T-helper 1 cell treated with Interleukin-12 subunit alpha and Interleukin-12 subunit beta and Interleukin-4 antibody, amounts not matched to agents 30 μg/mL and 1 μg/mL, for 36 hours (primary cell): Measurements from ENCODE around the gene MRPL4.
A peak's percentile ranks its signal among the peaks of the same experiment; 100 is the strongest.
"Not testable (repeated sequence)": the region's sequence is repeated elsewhere in the genome, so short reads cannot be mapped to it uniquely, and the experiment has no call there.

ENCODE experiments used
- H3K27ac Mint-ChIP-seq: one replicate; pipeline ENCODE4 v1.8.0; 2021; ENCODE audit warnings: mild to moderate bottlenecking, mixed read lengths
- H3K27me3 Mint-ChIP-seq: one replicate; pipeline ENCODE4 v1.8.0; 2021; ENCODE audit warnings: low read depth, mixed read lengths
- H3K36me3 Mint-ChIP-seq: one replicate; pipeline ENCODE4 v1.8.0; 2021; ENCODE audit warnings: low read depth, mixed read lengths
- H3K4me1 Mint-ChIP-seq: one replicate; pipeline ENCODE4 v1.8.0; 2021; ENCODE audit warnings: low read depth, mixed read lengths
- H3K4me3 Mint-ChIP-seq: one replicate; pipeline ENCODE4 v1.8.0; 2021; ENCODE audit warnings: mild to moderate bottlenecking, moderate library complexity, mixed read lengths
- H3K9me3 Mint-ChIP-seq: one replicate; pipeline ENCODE4 v1.8.0; 2021; ENCODE audit warnings: mixed read lengths

MRPL4 gene

DNA sequence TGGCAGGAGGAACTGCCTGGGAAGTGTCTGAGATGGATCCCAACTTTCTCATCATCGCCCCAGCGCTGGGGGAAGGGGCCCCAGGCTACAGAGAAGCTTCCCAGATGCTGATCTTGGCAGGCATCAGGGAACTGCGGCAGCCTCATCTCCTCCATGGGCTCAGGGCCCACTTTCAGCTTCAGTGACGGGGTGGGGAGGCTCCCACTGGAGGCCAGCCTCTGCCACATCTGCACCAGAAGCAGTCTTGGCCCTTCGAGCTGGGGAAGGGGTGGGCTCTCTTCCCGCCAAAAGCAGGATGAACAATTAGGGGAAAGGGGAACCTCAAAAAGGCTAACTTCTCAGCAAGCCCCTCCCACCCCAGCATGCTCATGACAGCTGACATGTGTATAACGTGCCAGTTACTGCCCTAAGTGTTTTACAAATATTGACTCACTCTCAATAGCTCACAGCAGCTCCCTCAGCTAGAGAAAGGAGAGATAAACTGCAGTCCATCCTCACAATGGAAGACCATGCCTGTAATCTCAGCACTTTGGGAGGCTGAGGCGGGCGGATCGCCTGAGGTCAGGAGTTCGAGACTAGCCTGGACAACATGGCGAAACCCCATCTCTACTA lies 13.7 kb upstream of the MRPL4 start:
- Mint-ChIP-seq H3K27ac (no peak overlapping the region), H3K9me3 (no peaks in the 10 kb centered on the region), H3K4me3 (no peak overlapping the region), H3K4me1 (peaks cover 14% of the 10 kb centered on the region), H3K36me3 (peaks cover 3% of the 10 kb centered on the region), H3K27me3 (no peaks in the 10 kb centered on the region)

- not testable (repeated sequence) for H3K4me1 Mint-ChIP-seq, H3K36me3 Mint-ChIP-seq, H3K27ac Mint-ChIP-seq, H3K9me3 Mint-ChIP-seq, H3K4me3 Mint-ChIP-seq, H3K27me3 Mint-ChIP-seq
Measured at GRCh38 chr19:10241826-10242449, 10.1 kb upstream of the MRPL4 start.

DNA sequence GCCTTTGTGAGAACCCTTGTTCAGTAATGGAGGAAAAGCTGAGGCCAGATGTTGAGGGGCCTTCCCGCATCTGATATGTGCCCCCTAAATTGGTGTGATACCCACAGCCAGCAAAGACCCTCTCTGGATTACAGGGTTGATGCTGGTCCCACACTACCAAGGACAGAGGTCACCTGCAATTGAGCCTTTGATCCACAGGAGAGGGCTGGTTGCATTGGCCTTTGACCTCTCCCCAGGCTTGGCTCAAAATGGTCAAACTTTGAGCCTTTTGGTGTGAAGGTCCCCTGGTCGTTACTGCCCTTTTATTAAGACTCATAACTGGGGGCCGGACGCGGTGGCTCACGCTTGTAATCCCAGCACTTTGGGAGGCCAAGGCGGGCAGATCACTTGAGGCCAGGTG lies 8.4 kb upstream of the MRPL4 start:
- Mint-ChIP-seq H3K4me3 (no peak overlapping the region), H3K4me1 (no peaks in the 10 kb centered on the region), H3K27me3 (no peaks in the 10 kb centered on the region), H3K9me3 (no peaks in the 10 kb centered on the region), H3K36me3 (no peaks in the 10 kb centered on the region), H3K27ac (no peak overlapping the region)

DNA sequence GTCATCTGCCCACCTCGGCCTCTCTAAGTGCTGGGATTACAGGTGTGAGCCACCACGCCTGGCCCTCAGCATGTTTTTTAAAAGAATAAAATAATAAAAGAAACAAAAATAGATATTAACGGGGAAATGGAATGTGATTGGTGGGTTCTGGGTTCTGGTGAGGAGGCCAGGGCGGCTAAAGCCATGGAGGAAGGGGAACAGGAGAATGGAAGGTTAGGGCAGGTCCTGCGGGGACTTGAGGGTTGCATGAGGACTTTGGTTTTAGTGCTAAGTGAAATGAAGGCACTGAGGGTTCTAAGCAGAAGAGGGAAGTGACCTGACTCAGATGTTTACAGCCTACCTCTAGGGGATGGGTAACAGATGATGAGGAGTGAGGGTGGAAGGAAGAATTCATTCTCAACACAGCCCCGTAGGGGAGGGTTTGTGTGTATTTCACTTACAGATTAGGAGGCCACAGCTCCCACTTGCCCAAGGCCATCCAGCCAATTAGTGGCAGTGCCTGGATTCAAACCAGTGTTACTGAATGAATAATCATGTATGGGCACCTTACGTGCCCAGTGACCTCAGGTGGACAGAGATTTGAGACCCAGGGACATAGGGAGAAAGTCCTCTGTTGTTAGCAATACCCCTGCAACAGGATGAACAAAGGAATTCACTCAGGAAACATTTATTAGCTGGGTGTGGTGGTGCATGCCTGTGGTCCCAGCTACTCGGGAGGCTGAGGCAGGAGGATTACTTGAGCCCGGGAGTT lies 6.7 kb upstream of the MRPL4 start:
- no peaks in the 10 kb centered on the region for H3K9me3 Mint-ChIP-seq
- H3K4me1 Mint-ChIP-seq = peaks cover 3% of the 10 kb centered on the region
- no peaks in the 10 kb centered on the region for H3K36me3 Mint-ChIP-seq
- H3K4me3 Mint-ChIP-seq = no peak overlapping the region
- H3K27ac Mint-ChIP-seq = no peak overlapping the region
- H3K27me3 Mint-ChIP-seq = no peaks in the 10 kb centered on the region

GRCh38 chr19:10246511-10246910 lies 5.5 kb upstream of the MRPL4 start:
- H3K27ac Mint-ChIP-seq = no peak overlapping the region
- peaks cover 5% of the 10 kb centered on the region for H3K4me1 Mint-ChIP-seq
- H3K9me3 Mint-ChIP-seq = no peaks in the 10 kb centered on the region
- H3K4me3 Mint-ChIP-seq = no peak overlapping the region
- no peaks in the 10 kb centered on the region for H3K36me3 Mint-ChIP-seq
- H3K27me3 Mint-ChIP-seq = no peaks in the 10 kb centered on the region

DNA sequence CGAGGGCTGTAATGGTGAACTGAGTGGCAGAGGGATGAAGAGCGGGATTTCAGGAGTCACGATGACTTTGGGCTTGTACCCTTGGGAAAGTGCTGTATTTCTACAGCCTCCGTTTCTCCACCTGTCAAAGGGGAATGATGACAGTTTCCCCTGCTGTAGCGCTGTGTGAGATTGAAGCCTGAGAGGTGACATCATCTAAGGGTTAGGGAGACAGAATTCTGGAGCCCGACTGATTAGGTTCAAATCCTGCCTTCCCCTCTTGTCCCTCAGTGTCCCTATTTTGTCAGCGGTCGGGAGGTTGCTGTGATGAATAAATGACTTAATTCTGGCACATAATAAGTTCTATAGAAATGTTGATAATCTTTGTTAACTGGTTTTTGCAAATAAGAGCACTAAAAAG lies 693 bp downstream of the MRPL4 start:
- Mint-ChIP-seq H3K9me3 (no peaks in the 10 kb centered on the region), H3K36me3 (peaks cover 24% of the 10 kb centered on the region), H3K27ac (peak overlapping the region; percentile 98), H3K4me3 (peak overlapping the region; percentile 98), H3K4me1 (peaks cover 14% of the 10 kb centered on the region), H3K27me3 (no peaks in the 10 kb centered on the region)

DNA sequence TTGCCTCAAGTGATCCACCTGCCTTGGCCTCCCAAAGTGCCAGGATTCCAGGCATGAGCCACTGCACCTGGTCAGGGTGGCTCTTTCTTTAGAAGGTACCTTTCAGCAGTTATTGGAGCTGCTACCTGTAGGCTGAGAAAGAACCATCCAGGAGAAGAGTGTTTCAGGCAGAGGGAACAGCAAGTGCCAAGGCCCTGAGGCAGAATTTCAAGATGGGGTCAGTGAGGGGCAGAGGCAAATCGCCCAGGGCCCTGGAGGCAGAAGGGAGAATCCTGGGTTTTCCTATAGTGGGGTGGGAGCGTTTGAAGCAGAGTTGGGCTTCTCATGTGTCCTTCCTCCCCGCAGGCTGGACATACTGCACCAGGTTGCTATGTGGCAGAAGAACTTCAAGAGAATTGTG lies 2.2 kb downstream of the MRPL4 start:
- peaks cover 28% of the 10 kb centered on the region for H3K36me3 Mint-ChIP-seq
- no peak overlapping the region for H3K27ac Mint-ChIP-seq
- H3K9me3 Mint-ChIP-seq = no peaks in the 10 kb centered on the region
- no peaks in the 10 kb centered on the region for H3K27me3 Mint-ChIP-seq
- H3K4me1 Mint-ChIP-seq = peaks cover 19% of the 10 kb centered on the region
- H3K4me3 Mint-ChIP-seq = peak overlapping the region; percentile 23

GRCh38 chr19:10255358-10255757 lies 3.3 kb downstream of the MRPL4 start:
- peaks cover 28% of the 10 kb centered on the region for H3K36me3 Mint-ChIP-seq
- H3K4me1 Mint-ChIP-seq = peaks cover 22% of the 10 kb centered on the region
- H3K27me3 Mint-ChIP-seq = no peaks in the 10 kb centered on the region
- H3K4me3 Mint-ChIP-seq = no peak overlapping the region
- no peaks in the 10 kb centered on the region for H3K9me3 Mint-ChIP-seq
- no peak overlapping the region for H3K27ac Mint-ChIP-seq

DNA sequence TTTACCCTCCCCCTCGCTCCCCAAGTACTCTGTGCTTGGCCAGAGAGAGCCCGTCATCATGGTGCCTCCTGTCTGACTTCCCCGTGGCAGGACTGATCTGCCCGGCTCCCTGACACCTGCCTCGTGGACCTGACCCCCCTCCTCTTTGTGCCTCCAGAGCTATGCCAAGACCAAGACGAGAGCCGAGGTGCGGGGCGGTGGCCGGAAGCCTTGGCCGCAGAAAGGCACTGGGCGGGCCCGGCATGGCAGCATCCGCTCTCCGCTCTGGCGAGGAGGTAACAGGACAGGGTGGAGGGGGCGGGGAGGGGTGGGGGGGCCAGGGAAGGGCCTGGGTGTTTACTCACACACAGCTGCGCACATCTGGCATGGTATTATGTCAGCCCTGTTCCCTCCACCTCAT lies 4.5 kb downstream of the MRPL4 start:
- Mint-ChIP-seq H3K27me3 (no peaks in the 10 kb centered on the region), H3K36me3 (peaks cover 28% of the 10 kb centered on the region), H3K4me3 (no peak overlapping the region), H3K27ac (no peak overlapping the region), H3K9me3 (no peaks in the 10 kb centered on the region), H3K4me1 (peaks cover 24% of the 10 kb centered on the region)

DNA sequence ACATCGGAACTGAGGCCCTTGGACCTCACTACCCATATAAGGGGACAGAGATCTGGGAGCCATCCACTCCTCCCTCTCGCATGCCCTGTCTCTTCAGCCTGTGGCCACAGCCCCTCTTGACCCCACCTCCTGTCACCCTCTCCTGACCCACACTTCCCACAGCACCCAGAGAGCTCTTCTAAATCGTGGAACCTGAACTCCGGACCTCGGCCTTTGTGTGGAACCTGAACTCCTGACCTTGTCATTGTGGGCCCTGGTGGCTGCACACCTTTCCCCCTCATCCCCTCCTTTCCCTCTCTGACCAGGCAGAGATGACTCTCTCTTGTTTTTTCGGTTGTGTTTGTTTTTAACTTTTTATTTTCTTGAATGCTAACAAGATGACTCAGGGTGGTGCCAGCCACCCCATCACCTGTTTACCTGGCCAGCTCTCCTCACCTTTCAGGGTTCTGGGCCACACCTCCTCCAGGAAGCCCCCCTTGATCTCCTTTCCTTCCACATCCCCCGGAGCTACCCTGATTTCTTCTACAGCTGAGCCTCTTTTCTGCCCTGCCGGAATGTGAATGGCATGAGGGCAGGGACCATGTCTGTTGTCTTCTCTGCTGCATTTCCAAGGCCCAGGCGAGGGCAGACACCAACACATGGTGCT lies 5.1 kb downstream of the MRPL4 start:
- H3K4me1 Mint-ChIP-seq = peaks cover 26% of the 10 kb centered on the region
- H3K36me3 Mint-ChIP-seq = peaks cover 27% of the 10 kb centered on the region
- H3K27ac Mint-ChIP-seq = no peak overlapping the region
- no peaks in the 10 kb centered on the region for H3K9me3 Mint-ChIP-seq
- H3K27me3 Mint-ChIP-seq = no peaks in the 10 kb centered on the region
- no peak overlapping the region for H3K4me3 Mint-ChIP-seq

- Mint-ChIP-seq H3K9me3 (no peaks in the 10 kb centered on the region), H3K36me3 (peaks cover 27% of the 10 kb centered on the region), H3K4me1 (peaks cover 20% of the 10 kb centered on the region), H3K27me3 (no peaks in the 10 kb centered on the region), H3K4me3 (no peak overlapping the region), H3K27ac (no peak overlapping the region)
Measured at GRCh38 chr19:10258080-10258710, 6.2 kb downstream of the MRPL4 start.

- no peaks in the 10 kb centered on the region for H3K27me3 Mint-ChIP-seq
- H3K4me1 Mint-ChIP-seq = peaks cover 17% of the 10 kb centered on the region
- H3K27ac Mint-ChIP-seq = peak overlapping the region; percentile 89
- H3K9me3 Mint-ChIP-seq = no peaks in the 10 kb centered on the region
- peaks cover 19% of the 10 kb centered on the region for H3K36me3 Mint-ChIP-seq
- H3K4me3 Mint-ChIP-seq = peak overlapping the region; percentile 34
Measured at GRCh38 chr19:10259162-10259905, 7.3 kb downstream of the MRPL4 start.

- Mint-ChIP-seq H3K27ac (peak overlapping the region; percentile 89), H3K36me3 (peaks cover 16% of the 10 kb centered on the region), H3K4me3 (peak overlapping the region; percentile 60), H3K27me3 (no peaks in the 10 kb centered on the region), H3K9me3 (no peaks in the 10 kb centered on the region), H3K4me1 (peaks cover 17% of the 10 kb centered on the region)
Measured at GRCh38 chr19:10260141-10260584, 8.1 kb downstream of the MRPL4 start.

DNA sequence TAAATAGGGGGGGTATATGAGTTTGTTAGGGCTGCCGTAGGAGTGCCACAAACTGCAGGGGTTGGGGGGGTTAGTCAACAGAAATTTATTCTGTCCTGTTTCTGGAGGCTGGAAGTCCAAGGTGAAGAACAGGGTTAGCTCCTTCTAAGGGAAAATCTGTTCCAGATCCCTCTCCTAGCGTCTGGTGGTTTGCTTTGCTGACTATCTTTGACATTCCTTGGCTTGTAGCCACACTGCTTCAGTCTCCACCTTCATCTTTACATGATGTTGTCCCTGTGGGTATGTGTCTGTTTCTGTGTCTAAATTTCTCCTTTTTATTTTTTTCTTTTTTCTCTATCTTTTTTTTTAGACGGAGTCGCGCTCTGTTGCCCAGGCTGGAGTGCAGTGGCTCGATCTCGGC lies 10.8 kb downstream of the MRPL4 start:
- H3K27me3 Mint-ChIP-seq = no peaks in the 10 kb centered on the region
- peaks cover 17% of the 10 kb centered on the region for H3K4me1 Mint-ChIP-seq

More for the DNA sequence above, 10.8 kb downstream of the MRPL4 start:
- Mint-ChIP-seq H3K9me3 (no peaks in the 10 kb centered on the region), H3K4me3 (no peak overlapping the region), H3K36me3 (peaks cover 5% of the 10 kb centered on the region), H3K27ac (no peak overlapping the region)
